Stimulated activated CD8-positive, alpha-beta memory T cell treated with anti-CD3 and anti-CD28 coated beads, Interleukin-4, amount 100 ng/mL, for 48 hours (primary cell): ENCODE results near the gene GAREM1.
"Not testable (repeated sequence)": the region's sequence is repeated elsewhere in the genome, so short reads cannot be mapped to it uniquely, and the experiment has no call there.

ENCODE experiments used
- DNase-seq: peaks from one replicate; pipeline ENCODE4 v3.0.0-alpha.2; 2020

Gene GAREM1

GRCh38 chr18:32366586-32367538 is 103.8 kb downstream of the GAREM1 start:
- DNase-seq: no peak

- no peak for DNase-seq
Measured at GRCh38 chr18:32362484-32362883, 108.2 kb downstream of the GAREM1 start.

- DNase-seq: no peak
Measured at GRCh38 chr18:32360682-32361345, 109.9 kb downstream of the GAREM1 start.

- DNase-seq: no peak
Measured at GRCh38 chr18:32358529-32358928, 112.2 kb downstream of the GAREM1 start.

GRCh38 chr18:32358075-32358474 is 112.6 kb downstream of the GAREM1 start:
- no peak for DNase-seq

GRCh38 chr18:32355896-32356295 is 114.8 kb downstream of the GAREM1 start:
- DNase-seq: no peak

- DNase-seq: no peak
Measured at GRCh38 chr18:32354518-32354917, 116.2 kb downstream of the GAREM1 start.

GRCh38 chr18:32353257-32353656 is 117.4 kb downstream of the GAREM1 start:
- DNase-seq: no peak

- DNase-seq: no peak
Measured at GRCh38 chr18:32351032-32351431, 119.7 kb downstream of the GAREM1 start.

- DNase-seq: no peak
Measured at GRCh38 chr18:32349728-32350395, 120.8 kb downstream of the GAREM1 start.

GRCh38 chr18:32346671-32347070 is 124.0 kb downstream of the GAREM1 start:
- no peak for DNase-seq

GRCh38 chr18:32343634-32344033 is 127.0 kb downstream of the GAREM1 start:
- DNase-seq: no peak

- DNase-seq: not testable (repeated sequence)
Measured at GRCh38 chr18:32341112-32341511, 129.6 kb downstream of the GAREM1 start.

GRCh38 chr18:32339045-32339444 is 131.6 kb downstream of the GAREM1 start:
- no peak for DNase-seq

- no peak for DNase-seq
Measured at GRCh38 chr18:32337821-32338220, 132.9 kb downstream of the GAREM1 start.

- DNase-seq: no peak
Measured at GRCh38 chr18:32337347-32337746, 133.3 kb downstream of the GAREM1 start.

GRCh38 chr18:32335228-32335627 is 135.5 kb downstream of the GAREM1 start:
- DNase-seq: no peak

GRCh38 chr18:32333781-32334180 is 136.9 kb downstream of the GAREM1 start:
- no peak for DNase-seq

GRCh38 chr18:32332708-32333107 is 138.0 kb downstream of the GAREM1 start:
- no peak for DNase-seq

GRCh38 chr18:32328974-32329373 is 141.7 kb downstream of the GAREM1 start:
- no peak for DNase-seq

- DNase-seq: no peak
Measured at GRCh38 chr18:32328379-32328778, 142.3 kb downstream of the GAREM1 start.

- DNase-seq: no peak
Measured at GRCh38 chr18:32326450-32327308, 144.0 kb downstream of the GAREM1 start.

- DNase-seq: no peak
Measured at GRCh38 chr18:32324181-32324580, 146.5 kb downstream of the GAREM1 start.
